ENCODE data around the gene CARD14.

GRCh38 chr17:80252871-80253270, 83.0 kb downstream of the CARD14 start:
- TF ChIP-seq, protein P1, sequence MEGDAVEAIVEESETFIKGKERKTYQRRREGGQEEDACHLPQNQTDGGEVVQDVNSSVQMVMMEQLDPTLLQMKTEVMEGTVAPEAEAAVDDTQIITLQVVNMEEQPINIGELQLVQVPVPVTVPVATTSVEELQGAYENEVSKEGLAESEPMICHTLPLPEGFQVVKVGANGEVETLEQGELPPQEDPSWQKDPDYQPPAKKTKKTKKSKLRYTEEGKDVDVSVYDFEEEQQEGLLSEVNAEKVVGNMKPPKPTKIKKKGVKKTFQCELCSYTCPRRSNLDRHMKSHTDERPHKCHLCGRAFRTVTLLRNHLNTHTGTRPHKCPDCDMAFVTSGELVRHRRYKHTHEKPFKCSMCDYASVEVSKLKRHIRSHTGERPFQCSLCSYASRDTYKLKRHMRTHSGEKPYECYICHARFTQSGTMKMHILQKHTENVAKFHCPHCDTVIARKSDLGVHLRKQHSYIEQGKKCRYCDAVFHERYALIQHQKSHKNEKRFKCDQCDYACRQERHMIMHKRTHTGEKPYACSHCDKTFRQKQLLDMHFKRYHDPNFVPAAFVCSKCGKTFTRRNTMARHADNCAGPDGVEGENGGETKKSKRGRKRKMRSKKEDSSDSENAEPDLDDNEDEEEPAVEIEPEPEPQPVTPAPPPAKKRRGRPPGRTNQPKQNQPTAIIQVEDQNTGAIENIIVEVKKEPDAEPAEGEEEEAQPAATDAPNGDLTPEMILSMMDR (IDR thresholded peaks at IDR 0.05) = peak in 5 of 6 experiments; percentile 19 to 56 (median 44)
- no peak for TF ChIP-seq POLR2A (IDR thresholded peaks at IDR 0.05)
